Suppressor macrophage (primary cell): ENCODE measurements around the gene RNFT2.

Source experiments
- DNase-seq, 4 experiments: peaks; one replicate each; pipeline ENCODE4 v3.0.0-alpha.2; 2020 to 2022

RNFT2 gene

DNA sequence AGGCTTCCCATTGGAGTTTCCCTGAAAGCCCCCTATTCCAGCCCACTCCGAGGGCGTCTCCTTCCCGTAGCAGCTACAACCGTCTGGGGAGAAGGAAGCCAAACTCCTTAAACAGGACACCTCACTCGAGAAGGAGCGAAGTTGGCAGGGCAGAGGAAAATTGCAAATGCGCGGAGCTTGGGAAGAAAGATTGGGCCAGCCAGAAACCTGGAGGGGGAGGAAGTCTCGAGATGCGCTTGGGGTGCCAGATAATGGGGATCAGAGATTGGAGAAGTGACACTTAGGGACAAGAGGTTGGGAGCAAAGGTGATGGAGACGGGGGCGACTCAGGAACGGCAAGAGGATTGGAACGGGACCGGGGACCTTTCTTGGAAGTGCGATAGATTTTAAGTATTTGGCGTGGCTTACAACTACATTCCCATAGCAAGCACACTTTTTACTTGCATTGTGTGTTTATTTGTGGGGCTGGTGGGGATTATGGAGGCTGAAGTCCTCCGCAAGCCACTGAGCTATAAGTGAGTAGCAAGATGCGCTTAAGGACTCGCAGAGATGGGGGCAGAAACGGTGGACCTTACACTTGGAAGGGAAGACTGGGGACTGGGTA is 142.2 kb downstream of the RNFT2 start:
- DNase-seq: peak in 1 of 4 experiments; percentile 3

DNA sequence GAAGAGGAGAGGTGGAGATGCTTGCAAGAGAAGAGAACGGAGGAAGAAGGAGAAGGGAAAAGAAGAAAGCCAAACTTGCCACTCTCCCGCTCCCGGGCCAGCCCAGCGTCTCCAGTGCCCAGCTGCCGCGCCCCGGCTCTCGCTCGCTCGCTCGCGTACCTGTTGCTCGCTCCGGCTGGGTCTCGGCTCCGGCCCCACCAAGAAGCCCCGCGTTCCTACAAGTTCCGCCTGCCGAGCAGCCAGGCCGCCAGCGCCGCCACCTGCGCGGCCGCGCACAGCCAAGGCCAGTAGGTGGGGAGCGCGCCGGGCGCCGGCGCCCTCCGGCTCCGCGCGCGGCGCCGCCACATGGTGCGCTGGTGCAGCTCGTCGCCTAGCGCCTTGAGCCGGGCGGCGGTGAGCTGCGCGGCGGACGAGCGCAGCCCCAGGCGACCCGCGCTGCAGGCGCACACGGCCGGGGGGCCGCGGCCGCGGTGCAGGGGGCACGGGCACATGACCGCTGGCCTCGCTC is 142.8 kb downstream of the RNFT2 start:
- peak in 3 of 4 experiments; percentile 24 to 68 (median 54) for DNase-seq

DNA sequence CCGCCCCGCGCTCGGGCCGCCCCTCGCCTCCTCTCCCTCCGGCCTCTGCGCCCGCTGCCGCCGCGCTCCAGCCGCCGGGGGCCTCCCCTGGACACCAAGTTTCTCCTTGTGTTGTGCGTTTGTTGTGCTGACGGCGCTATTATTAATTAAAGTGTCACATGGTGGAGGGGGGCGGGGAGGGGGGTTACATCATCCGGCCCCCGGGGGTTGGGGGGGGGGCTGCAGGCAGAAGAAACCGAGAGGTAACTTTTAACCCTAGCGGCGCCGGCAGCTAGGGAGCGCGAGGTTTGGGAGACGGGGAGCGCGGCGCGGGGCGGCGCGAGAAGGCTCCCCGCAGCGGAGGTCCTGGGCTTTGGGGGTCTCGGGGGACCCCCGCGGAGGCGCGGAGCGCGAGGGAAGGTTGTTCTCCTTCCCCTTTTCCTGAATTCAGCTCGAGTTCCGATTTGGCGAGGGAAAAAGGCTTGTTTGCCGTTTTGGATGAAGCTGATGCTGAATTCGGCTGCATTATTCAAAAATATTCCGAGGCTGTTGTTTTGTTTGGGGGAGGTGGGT is 143.3 kb downstream of the RNFT2 start, which contains the start of gene HRK:
HRK (minus strand) TSS at position 117 of the 552 bp plus-strand sequence. CDS start 134 bp downstream, outside the sequence.
- DNase-seq: peak in 1 of 4 experiments; percentile 23

DNA sequence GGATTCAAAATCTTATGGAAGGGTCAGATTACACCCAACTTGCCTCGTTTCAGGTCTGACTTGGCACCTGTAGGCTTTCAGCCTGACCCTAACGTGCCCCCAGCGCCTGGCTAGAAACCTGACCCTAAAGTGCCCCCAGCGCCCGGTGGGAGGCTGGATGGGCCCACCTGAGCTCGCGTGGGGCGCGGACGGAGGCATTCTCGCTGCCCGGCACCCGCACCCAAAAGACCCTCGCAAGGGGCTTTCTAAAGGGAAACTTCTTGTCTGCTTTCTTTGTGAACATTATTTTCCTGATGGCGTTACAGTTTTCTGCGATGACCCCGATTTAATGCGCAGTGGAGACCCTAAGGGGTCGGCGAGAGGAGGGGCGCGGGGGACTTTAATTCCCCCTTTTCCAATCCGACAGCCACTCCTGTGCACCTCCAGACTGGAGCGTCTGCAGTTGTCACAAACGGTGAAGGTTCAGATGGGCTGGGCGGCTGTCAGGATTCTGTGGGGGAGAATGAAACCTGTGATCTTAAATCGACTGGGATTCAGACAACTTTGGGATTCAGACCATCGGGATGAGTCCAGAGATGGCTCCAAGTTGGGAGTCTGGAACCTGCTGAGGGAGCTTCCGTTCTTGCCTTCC is 143.9 kb downstream of the RNFT2 start:
- no peak for DNase-seq

DNA sequence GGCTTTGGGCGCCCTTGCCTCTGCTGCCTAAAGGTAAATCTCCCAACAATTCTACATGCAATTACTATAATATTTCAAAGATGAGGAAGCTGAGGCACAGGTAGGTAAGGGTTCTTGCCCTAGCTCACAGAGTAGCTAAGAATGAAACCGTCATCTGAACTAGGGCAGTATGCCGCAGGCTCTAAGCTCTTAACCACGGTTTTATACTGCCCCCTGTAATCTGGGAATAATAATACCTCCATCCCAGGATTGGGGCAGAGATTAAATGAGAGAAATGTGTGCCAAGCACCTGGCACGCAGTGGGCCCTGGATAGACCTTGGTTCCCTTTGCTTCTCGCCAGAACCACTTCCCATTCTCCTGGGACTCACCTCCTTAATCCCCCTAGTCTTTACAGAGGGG is 144.6 kb downstream of the RNFT2 start:
- DNase-seq: peak in 1 of 4 experiments; percentile 12

DNA sequence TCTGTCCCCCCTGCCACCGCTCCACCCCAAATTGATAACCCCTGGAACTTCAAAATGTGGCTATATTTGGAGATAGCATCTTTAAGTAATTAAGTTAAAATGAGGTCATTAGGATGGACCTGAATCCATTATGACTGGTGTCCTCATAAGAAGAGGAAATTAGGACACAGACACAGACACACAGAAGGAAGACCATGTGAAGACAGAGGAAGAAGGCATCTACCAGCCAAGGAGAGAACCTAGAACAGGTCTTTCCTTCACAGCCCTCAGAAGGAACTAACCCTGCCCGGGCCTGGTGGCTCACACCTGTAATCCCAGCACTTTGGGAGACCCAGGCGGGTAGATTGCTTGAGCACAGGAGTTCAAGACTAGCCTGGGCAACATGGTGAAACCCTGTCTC is 146.8 kb downstream of the RNFT2 start:
- DNase-seq: peak in 3 of 4 experiments; percentile 9 to 43 (median 28)

DNA sequence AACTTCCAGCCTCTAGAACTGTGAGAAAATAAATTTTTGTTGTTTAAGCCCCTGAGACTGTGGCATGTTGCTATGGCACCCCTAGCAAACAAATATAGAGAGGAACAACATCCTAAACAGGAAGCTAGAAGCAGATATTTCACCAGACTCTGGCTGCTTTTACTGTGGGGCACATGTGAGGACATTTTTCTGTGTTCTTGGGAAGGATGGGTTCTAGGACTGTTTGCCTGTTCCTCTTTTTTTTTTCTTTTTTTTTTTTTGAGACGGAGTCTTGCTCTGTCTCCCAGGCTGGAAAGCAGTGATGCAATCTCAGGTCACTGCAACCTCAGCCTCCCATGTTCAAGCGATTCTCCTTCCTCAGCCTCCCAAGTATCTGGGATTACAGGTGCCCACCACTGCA is 147.4 kb downstream of the RNFT2 start:
- DNase-seq: peak; percentile 64 to 92 (median 76)

DNA sequence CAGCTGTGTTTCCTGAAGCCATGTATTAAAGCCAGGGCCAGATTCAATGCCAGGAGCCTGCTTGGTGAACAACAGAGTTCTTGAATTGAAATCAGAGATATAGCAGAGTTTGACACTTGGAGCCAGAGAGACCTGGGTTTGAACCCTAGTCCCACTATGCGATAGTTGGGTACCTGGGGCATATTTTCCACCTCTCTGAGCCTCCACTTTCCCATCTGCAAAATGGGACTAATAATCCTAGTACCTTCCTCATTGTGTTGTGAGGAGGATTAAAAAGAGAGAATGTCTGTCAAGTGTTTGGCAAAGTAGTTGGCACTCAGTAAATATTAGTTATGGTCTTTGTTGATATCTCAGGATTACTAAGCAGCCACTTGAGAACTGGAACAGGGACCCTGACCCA is 149.1 kb downstream of the RNFT2 start:
- DNase-seq: no peak

DNA sequence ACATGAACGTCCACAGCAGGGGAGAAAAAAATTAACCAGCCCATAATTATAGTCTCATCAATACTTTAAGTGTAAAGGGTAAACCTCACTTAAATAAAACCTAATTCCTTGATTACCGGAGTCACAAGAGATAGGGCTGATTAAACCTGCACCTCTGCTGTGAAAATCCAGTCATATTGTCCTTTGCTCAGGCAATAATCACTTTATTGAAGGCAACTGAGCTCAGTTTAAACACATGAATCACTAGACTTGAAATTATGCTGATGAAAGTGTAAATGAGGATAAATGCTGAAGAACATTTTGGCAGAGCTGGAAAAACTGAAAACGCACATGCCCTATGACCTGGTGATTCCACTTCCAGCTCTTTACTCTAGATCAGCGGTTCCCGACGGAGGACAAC is 149.8 kb downstream of the RNFT2 start:
- DNase-seq: no peak

DNA sequence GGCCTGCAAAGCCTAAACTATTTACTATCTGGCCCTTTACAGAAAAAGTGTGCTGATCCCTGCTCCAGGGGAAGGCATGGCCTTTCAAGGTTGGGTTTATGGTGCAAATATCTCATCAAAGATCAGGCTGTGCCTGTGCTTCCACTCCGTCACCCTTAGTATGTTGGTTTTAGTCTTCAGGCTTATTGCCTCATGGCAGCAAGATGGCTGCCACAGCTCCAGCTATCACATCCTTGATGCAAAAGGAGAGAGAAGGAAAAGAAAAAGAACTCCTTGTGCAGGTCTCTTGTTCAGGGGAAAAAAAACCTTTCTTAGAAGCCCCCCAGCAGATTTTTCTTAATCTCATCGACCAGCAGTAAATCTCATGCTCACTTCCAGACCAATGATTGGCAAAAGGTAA is 152.2 kb downstream of the RNFT2 start:
- DNase-seq: no peak

DNA sequence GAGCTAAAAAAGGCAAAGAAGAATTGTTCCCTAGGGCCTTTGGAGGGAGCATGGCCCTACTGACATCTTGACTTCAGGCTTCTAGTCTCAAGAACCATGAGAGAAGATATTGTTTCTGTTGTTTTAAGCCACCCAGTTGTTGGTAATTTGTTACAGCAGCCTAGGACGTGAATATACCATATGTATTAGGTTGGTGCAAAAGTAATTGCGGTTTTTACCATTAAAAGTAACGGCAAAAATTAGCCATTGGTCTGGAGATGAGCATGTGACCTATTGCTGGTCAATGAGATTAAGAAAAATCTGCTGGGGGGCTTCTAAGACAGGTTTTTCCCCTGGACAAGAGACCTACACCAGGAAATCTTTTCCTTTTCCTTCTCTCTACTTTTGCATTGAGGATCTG is 152.9 kb downstream of the RNFT2 start:
- DNase-seq: no peak

DNA sequence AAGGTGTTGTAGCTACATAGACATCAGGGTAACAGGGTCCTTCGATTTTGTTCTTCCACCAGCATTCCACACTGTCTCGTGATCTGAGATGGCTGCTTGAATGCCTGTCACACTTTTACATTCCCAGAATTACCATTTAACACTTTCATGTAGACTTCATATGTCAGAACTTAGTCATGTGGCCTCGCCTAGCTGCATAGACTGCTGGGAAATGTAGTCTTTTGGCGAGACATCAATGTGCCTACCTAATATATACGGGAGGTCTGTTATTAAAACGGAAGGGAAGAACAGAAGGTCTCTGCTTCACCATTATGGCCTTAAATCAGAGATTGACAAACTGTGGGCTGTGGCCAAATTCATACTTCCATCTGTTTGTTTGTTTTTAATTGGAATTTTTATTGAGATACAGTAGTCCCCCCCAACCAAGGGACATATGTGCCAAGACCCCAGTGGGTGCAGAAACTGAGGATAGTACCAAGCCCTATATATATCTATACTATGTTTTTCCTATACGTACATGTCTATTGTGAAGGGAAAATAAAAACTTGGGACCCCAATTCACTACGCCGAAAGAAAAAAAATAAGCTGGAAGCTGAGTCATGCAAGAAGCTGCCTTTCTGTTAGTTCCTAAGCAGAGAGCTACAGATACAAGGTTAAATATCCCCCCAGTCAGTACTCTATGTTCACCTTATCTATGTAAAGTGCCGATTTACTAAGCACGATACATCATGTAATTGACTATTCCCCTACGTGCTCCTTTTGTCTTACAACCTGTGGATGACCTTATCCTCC is 154.4 kb downstream of the RNFT2 start:
- DNase-seq: no peak

DNA sequence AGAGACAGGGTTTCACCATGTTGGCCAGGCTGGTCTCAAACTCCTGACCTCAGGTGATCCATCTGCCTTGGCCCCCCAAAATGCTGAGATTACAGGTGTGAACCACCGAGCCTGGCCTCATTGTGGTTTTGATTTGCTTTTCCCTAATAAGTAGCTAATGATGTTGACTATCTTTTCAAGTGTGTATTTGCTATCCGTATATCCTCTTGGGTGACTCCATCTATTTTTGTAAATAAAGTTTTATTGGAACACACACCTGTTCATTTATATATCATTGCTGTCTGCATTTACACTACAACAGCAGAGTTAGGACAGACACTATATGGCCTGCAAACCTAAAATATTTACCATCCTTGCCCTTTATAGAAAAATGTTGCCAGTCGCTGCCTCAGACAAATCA is 156.8 kb downstream of the RNFT2 start:
- DNase-seq: no peak

DNA sequence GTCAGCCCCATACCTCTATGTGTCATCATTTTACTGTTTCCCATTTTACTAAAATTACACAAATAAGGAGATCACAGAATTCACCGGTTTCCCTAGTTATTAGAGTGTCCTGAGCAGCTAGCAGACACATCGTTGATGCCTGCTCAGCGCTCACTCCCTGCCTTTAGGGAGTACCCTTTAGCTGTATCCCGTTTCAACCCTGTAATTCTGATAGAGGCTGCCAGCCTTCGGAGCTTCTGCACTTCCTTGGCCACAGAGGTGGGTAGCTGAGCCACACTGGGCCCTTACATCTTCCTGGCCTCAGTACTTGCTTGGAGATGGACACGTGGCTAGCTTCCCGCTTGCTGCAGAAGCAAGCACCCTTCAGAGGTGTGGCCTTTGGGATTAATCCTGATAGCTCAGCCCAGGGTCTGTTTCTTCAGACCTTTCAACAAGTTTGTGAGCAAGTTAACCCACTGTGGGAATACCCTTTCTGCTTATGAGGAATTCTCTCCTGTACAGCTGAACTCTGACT is 158.4 kb downstream of the RNFT2 start:
- no peak for DNase-seq

DNA sequence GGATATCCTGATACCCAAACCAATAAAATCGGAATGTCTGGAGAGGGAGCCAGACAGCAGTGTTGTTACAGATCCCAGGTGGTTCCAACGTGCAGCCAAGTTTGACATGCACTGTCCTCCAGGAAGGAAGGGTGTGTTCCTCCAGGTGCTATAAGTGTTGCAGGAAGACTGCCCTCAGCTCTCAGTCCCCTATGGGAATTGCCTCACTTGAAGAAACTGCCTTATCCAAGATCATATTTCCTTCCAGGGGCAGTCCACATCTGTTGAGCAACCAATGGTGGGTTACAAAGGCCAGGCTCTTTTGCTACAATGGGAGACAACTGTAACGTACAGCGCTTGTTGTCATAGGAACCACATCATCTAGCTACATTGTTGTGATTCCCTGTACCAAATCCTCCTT is 159.4 kb downstream of the RNFT2 start:
- DNase-seq: no peak

DNA sequence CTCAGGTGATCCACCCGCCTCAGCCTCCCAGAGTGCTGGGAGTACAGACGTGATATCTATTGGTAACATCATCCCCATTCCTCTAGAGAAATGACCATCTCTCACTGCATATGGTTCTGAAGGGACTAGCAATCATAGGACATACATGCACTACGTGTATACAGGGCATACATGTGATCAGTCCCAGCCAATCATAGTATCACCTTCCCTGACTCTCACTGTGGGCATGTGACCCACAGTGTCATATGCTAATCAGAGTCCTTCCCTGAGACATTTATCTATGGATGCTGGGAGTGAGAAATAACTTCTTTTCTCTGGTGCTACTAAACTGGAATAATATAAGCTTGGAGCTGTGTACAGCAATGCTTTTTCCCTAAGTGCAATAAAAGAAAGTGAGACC is 160.6 kb downstream of the RNFT2 start:
- no peak for DNase-seq

DNA sequence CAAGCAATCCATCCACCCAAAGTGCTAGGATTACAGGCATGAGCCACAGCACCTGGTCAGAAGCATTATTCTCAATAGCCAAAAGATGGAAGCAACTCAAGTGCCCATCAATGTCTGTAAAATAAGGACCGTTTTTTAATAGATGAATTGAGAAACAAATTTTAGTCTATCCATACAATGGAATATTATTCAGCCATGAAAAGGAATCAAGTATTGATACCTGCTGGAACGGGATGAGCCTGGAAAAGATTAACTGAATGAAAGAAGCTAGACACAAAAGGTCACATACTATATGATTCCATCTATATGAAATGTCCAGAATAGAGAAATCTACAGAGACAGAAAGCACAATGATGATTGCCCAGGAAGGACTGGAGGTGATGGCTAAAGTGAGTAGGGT is 163.5 kb downstream of the RNFT2 start:
- DNase-seq: no peak
